ENCODE data around the gene MEGF9. TPM values are rescaled to one million over a fixed set of nuclear protein-coding genes. Genes with fewer than 3 reads are reported as not detected.

The MEGF9 gene
- total RNA-seq, 1 donor from 2014 or later: 23.4 TPM

GRCh38 chr9:120610975-120611689, 103.1 kb downstream of the MEGF9 start:
- peak; percentile 35 for TF ChIP-seq CTCF (IDR thresholded peaks at IDR 0.05; ENCODE audit: unreplicated experiment)
- Mint-ChIP-seq H3K4me3 (ENCODE audit: low read depth) (no peak overlapping the region), H3K4me1 (ENCODE audit: low read depth) (no peaks in the 10 kb centered on the region), H3K27ac (no peak overlapping the region), H3K9me3 (ENCODE audit: low read depth) (no peaks in the 10 kb centered on the region), H3K27me3 (no peaks in the 10 kb centered on the region), H3K36me3 (ENCODE audit: insufficient read depth) (peaks cover 7% of the 10 kb centered on the region)
- DNase-seq (ENCODE audit: low spot score, unreplicated experiment): no peak

DNA sequence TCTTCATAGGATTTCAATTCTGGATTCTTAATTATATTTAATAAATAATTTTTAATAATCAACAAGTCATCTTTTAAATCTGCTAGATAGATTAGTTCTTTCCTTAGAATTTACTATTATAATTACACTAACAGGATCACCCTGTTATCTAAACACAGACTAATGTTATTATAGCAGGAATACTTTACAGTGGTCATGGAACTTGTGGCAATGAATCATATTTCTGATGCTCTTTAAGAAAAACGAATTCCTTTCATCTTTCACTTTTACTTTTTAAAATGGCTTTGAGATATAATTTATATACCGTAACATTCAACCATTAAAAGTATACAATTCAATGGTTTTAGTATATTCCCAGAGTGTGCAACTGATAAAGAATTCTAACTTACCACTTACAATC, 104.6 kb downstream of the MEGF9 start:
- peaks cover 15% of the 10 kb centered on the region for H3K36me3 Mint-ChIP-seq (ENCODE audit: insufficient read depth)
- H3K4me1 Mint-ChIP-seq (ENCODE audit: low read depth): no peaks in the 10 kb centered on the region
- DNase-seq (ENCODE audit: low spot score, unreplicated experiment): no peak
- H3K9me3 Mint-ChIP-seq (ENCODE audit: low read depth): no peaks in the 10 kb centered on the region
- TF ChIP-seq CTCF (IDR thresholded peaks at IDR 0.05; ENCODE audit: unreplicated experiment): no peak
- no peaks in the 10 kb centered on the region for H3K27me3 Mint-ChIP-seq
- H3K4me3 Mint-ChIP-seq (ENCODE audit: low read depth): no peak overlapping the region
- H3K27ac Mint-ChIP-seq: no peak overlapping the region

GRCh38 chr9:120608421-120608820, 105.8 kb downstream of the MEGF9 start:
- no peak for DNase-seq (ENCODE audit: low spot score, unreplicated experiment)
- peak overlapping the region; percentile 2 for H3K27ac Mint-ChIP-seq
- H3K36me3 Mint-ChIP-seq (ENCODE audit: insufficient read depth): peaks cover 18% of the 10 kb centered on the region
- no peak for TF ChIP-seq CTCF (IDR thresholded peaks at IDR 0.05; ENCODE audit: unreplicated experiment)
- H3K27me3 Mint-ChIP-seq: no peaks in the 10 kb centered on the region
- H3K9me3 Mint-ChIP-seq (ENCODE audit: low read depth): no peaks in the 10 kb centered on the region
- H3K4me3 Mint-ChIP-seq (ENCODE audit: low read depth): no peak overlapping the region
- H3K4me1 Mint-ChIP-seq (ENCODE audit: low read depth): peaks cover 3% of the 10 kb centered on the region

GRCh38 chr9:120603591-120603990, 110.7 kb downstream of the MEGF9 start:
- DNase-seq (ENCODE audit: low spot score, unreplicated experiment): no peak
- Mint-ChIP-seq H3K4me3 (ENCODE audit: low read depth) (no peak overlapping the region), H3K27me3 (no peaks in the 10 kb centered on the region), H3K9me3 (ENCODE audit: low read depth) (no peaks in the 10 kb centered on the region), H3K4me1 (ENCODE audit: low read depth) (peaks cover 3% of the 10 kb centered on the region), H3K27ac (no peak overlapping the region), H3K36me3 (ENCODE audit: insufficient read depth) (peaks cover 16% of the 10 kb centered on the region)
- TF ChIP-seq CTCF (IDR thresholded peaks at IDR 0.05; ENCODE audit: unreplicated experiment): no peak

- H3K9me3 Mint-ChIP-seq (ENCODE audit: low read depth): no peaks in the 10 kb centered on the region
- H3K27me3 Mint-ChIP-seq: no peaks in the 10 kb centered on the region
- peaks cover 13% of the 10 kb centered on the region for H3K36me3 Mint-ChIP-seq (ENCODE audit: insufficient read depth)
- no peak overlapping the region for H3K27ac Mint-ChIP-seq
- no peak overlapping the region for H3K4me3 Mint-ChIP-seq (ENCODE audit: low read depth)
- DNase-seq (ENCODE audit: low spot score, unreplicated experiment): no peak
- H3K4me1 Mint-ChIP-seq (ENCODE audit: low read depth): peaks cover 3% of the 10 kb centered on the region
- TF ChIP-seq CTCF (IDR thresholded peaks at IDR 0.05; ENCODE audit: unreplicated experiment): no peak
Measured at GRCh38 chr9:120603010-120603409, 111.3 kb downstream of the MEGF9 start.
